GM18868 (cell line): ENCODE data around the gene SEL1L3.
"Not testable (repeated sequence)": the region's sequence is repeated elsewhere in the genome, so short reads cannot be mapped to it uniquely, and the experiment has no call there.

Experiments used
- ATAC-seq: cut with Tn5 transposase; IDR thresholded peaks from one replicate; pipeline ENCODE4 v1.9.1; 2021; ENCODE audit warnings: mild to moderate bottlenecking, moderate library complexity; ENCODE audit not compliant: unreplicated experiment

SEL1L3 gene

GRCh38 chr4:25879991-25880651 is 17.3 kb upstream of the SEL1L3 start:
- peak; percentile 59 for ATAC-seq

GRCh38 chr4:25879587-25879986 is 16.8 kb upstream of the SEL1L3 start:
- no peak for ATAC-seq

- no peak for ATAC-seq
Observed at GRCh38 chr4:25879091-25879584, 16.4 kb upstream of the SEL1L3 start.

- ATAC-seq: no peak
Observed at GRCh38 chr4:25878676-25879075, 15.9 kb upstream of the SEL1L3 start.

GRCh38 chr4:25875281-25875745 is 12.5 kb upstream of the SEL1L3 start:
- ATAC-seq: peak; percentile 38

GRCh38 chr4:25874655-25875054 is 11.9 kb upstream of the SEL1L3 start:
- peak; percentile 21 for ATAC-seq

- no peak for ATAC-seq
Observed at GRCh38 chr4:25873632-25874129, 10.9 kb upstream of the SEL1L3 start.

GRCh38 chr4:25872851-25873631 is 10.3 kb upstream of the SEL1L3 start:
- no peak for ATAC-seq

GRCh38 chr4:25870081-25870480 is 7.3 kb upstream of the SEL1L3 start:
- peak; percentile 33 for ATAC-seq

GRCh38 chr4:25867781-25868294 is 5.0 kb upstream of the SEL1L3 start:
- no peak for ATAC-seq

- not testable (repeated sequence) for ATAC-seq
Observed at GRCh38 chr4:25866401-25866800, 3.6 kb upstream of the SEL1L3 start.

- no peak for ATAC-seq
Observed at GRCh38 chr4:25865586-25865985, 2.8 kb upstream of the SEL1L3 start.

GRCh38 chr4:25863831-25864418 is 1.1 kb upstream of the SEL1L3 start:
- no peak for ATAC-seq

GRCh38 chr4:25863347-25863784 is 578 bp upstream of the SEL1L3 start:
- ATAC-seq: no peak

GRCh38 chr4:25861951-25862410 is 807 bp downstream of the SEL1L3 start:
- ATAC-seq: peak; percentile 10

- ATAC-seq: no peak
Observed at GRCh38 chr4:25861280-25861950, 1.4 kb downstream of the SEL1L3 start.

GRCh38 chr4:25860586-25861279 is 2.1 kb downstream of the SEL1L3 start:
- ATAC-seq: no peak

- ATAC-seq: peak; percentile 37
Observed at GRCh38 chr4:25859429-25860148, 3.2 kb downstream of the SEL1L3 start.

- no peak for ATAC-seq
Observed at GRCh38 chr4:25857851-25858400, 4.9 kb downstream of the SEL1L3 start.
